ENCODE data around the gene FGGY.

DNA sequence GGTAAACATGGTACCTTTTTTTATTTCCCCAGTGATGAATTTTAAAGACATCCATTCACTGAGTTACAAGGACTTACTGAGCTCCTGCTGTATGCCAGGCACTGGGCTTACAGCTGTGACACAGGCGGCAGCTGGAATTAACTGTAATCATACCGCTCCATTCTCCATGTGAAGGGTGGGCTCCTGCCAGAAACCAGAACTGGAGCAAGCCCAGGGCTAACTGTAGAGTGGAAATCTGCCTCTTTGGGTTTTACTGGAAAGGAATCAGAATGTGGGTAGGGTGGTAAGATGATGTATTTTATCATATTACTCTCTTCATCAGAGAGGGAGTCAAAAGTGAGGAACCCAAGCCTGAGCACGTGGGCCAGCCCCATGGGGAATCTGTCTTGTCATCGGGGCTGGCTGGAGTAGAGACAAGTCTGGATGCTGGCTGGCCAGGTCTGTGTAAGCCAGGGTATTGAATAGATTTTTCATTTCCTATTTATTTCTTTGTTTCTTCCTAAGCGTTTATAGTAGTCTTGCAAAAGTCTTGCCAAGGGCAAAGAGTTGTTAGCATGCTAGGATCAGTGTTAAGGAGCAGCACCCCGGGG is 21.5 kb downstream of the FGGY start:
- TF ChIP-seq POLR2A (IDR thresholded peaks at IDR 0.05): no peak
- TF ChIP-seq, protein P1, sequence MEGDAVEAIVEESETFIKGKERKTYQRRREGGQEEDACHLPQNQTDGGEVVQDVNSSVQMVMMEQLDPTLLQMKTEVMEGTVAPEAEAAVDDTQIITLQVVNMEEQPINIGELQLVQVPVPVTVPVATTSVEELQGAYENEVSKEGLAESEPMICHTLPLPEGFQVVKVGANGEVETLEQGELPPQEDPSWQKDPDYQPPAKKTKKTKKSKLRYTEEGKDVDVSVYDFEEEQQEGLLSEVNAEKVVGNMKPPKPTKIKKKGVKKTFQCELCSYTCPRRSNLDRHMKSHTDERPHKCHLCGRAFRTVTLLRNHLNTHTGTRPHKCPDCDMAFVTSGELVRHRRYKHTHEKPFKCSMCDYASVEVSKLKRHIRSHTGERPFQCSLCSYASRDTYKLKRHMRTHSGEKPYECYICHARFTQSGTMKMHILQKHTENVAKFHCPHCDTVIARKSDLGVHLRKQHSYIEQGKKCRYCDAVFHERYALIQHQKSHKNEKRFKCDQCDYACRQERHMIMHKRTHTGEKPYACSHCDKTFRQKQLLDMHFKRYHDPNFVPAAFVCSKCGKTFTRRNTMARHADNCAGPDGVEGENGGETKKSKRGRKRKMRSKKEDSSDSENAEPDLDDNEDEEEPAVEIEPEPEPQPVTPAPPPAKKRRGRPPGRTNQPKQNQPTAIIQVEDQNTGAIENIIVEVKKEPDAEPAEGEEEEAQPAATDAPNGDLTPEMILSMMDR (IDR thresholded peaks at IDR 0.05): no peak

Data from uterus (tissue), 2 donors.